Cardiac septum (tissue), 1 donor: Measurements from ENCODE around the gene PRKG1. TPM values are rescaled to one million over a fixed set of nuclear protein-coding genes. Genes with fewer than 3 reads are reported as not detected.

Source experiments
- DNase-seq: peaks from one replicate; pipeline ENCODE4 v3.0.0-alpha.2; 2020; ENCODE audit warnings: low spot score
- intact Hi-C: fragments of 100-400 bp; cut with DNase I; formaldehyde crosslinking; loops from one replicate; pipeline ENCODE4 v1.14.0; 2022
- total RNA-seq: library from RNA; stranded (reverse); fragmentation: NEBNext Ultra II Directional; extraction: Animal tissue kit (Norgen Biotek cat#: 25700); gene quantifications from one replicate; pipeline ENCODE4 v1.2.1, GENCODE V29; 2021
- donor health status: DM: no; HTN: no; CAD: no.

Gene PRKG1
- total RNA-seq, 1 donor from 2014 or later: 35.6 TPM

DNA sequence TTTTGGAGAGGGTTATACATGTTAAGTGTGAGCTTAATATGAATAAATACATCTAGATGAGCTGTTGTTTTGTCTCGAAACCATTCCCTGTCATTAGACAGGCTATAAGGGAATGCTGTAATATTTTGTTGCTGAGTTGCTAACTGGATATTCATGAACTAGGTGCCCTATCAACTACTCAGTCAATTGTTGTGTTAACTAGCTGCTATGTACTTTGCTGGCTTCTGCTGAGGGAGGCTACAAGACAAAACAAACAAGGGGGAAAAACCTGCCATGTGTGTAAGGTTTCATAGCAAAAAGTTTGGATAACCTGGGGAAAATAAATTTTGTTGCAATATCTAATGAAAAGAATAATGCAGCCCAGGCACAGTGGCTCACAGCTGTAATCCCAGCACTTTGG is 514.7 kb downstream of the PRKG1 start:
- intact Hi-C loops: no loop called here
- DNase-seq: no peak

DNA sequence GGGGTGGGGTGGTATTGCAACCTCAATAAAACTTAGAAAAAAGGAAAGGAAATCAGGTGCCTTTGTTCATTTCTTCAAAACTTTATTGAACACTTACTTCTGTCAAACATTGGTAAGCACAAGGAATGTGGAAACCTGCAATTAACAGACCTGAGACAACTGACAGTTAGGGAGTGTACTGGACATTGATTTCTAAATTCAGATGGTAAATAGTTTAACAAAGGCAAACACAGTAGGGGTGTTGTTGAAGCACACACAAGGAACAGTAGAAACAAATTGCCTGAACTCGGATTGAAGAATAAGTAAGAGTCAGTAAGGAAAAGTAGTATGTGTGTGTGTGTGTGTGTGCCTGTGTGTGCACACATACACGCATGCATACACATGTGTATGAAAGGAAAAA is 516.5 kb downstream of the PRKG1 start:
- no peak for DNase-seq
- intact Hi-C loops: no loop called here

DNA sequence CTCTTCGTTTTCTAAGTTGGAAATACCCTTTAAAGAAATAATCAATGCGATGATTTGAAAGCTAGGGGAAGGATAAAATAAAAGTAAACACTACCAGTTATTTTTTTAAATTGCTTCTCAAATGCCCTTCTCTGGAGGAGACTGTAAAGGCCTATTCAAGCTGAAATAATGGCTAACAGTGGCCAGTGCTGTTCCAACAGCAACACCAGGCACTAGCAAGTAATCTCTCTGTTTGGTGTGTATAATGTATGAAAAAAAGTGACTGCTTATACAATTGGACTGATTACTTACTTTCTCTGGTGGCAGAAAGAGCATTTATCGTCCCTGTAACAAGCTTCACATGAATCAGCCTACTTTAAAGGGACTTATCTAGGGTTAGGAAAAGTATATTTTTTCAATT is 522.4 kb downstream of the PRKG1 start:
- DNase-seq: no peak
- intact Hi-C loops: no loop called here

DNA sequence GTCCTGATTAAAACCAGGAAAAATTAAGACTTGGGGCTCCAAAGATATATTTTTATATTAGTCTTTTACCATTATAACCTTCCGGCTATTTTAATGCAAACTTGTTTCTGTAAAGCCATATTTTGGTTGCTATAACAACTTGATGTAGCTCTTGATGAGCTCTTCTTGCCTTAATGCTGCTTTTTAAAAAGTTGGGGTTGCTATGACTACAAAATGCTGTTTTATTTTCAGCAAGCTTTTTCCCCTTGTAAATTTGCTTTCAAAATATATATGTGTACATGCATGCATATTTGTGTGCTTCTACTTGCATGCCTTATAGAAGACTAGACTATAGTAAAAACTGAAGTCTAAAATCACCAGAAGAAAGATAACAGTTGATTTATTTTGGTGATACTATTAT is 525.4 kb downstream of the PRKG1 start:
- no peak for DNase-seq
- intact Hi-C loops: no loop called here

DNA sequence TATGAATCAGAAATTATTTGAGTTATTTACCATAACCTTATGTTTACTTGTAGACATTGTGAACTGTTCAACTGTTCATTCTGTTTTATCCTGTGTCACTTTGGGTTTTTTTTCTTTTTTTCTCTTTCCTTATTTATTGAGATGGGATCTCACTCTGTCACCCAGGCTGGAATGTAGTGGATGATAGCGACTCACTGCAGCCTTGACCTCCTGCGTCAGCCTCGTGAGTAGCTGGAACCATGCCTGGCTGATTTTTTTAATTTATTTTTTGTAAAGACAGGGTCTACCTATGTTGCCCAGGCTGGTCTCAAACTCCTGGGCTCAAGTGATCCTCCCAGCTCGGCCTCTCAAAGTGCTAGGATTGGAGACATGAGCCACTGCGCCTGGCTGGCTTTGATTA is 528.0 kb downstream of the PRKG1 start:
- intact Hi-C loops: no loop called here
- DNase-seq: no peak

DNA sequence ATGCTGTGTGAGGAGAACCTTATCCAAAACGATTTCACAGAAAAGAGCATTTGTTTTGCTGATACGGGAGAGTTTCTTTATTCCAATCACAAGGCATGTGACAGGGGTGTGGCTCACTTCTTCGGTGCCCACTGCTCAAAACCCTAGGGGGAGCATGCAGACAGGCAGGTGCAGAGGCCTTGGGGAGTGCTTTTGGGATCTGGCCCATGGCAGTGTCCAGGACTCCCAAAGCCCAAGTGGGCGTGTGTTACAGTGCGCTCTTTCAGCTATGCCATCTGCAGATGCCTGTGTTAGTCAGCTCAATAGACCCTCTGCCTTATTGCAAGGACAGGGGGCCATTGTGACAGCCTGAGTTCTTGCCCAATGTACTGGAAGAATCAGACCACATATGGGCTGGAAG is 530.3 kb downstream of the PRKG1 start:
- intact Hi-C loops: no loop called here
- DNase-seq: no peak

DNA sequence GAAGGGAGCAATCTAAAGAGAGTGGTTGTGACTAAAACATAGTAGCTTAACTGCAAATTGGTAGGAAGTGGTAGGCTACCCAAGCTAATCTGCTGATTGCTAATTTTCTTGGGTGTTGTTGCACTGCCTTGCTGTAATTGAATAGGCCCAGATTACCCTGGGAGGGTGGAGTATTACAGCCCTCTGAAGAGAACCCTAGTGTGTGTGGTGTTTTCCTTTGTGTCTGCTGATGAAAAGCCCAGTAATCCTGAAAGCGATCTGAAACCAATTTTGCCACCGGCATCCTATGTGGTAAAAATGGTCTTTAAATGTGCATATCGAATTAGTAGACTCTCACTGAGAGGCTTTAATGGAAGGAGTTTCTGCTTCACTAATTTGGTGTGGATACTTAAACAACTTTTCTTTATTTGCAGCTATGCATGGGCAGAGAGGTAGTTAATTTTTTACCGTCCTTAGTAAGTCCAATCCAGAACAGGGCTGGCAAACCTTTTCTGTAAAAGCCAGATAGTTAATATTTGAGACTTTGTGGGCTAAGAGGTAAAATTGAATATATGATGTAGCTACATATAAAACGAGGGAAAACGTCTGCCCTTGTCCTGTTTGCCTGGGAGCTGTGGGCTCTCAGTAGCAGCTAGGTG is 532.7 kb downstream of the PRKG1 start:
- intact Hi-C loops: no loop called here

DNA sequence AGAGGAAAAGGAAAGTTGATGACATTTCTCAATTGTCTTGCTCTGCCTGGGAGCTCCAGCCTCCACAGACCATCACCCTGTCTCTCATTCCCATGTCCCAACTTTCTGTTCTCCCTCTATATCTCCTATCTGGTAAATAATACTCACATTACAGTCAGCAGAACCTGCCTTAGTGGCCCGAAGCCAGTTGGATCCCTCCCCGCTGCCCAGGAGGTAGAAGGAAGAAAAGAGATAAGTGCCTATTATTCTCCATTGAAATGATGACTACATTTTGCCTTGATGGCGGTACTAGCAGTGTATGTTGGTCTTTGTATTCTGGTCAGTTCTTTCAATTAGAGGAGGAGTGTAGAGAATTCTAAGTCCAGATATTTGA is 533.2 kb downstream of the PRKG1 start:
- no peak for DNase-seq
- intact Hi-C loops: no loop called here

More for the DNA sequence above, 532.7 kb downstream of the PRKG1 start:
- no peak for DNase-seq

DNA sequence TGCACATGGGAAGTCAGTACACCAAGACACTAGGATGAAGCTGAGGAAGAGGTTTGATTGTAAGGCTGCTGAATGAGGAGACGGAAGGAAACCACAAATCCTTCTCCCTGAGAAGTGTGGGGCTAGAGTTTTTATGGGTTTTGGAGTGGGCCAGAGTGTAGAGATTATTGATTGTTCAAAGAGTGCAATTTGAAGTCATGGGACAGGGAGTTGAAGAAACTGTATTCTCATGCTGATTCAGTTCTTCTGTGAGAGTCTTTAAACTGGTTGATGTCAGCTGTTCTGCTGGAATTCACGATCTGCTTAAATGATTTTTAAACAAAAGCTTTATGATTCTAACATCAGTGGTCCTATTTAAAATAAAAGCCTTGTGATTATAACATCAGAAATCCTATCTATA is 533.9 kb downstream of the PRKG1 start:
- intact Hi-C loops: no loop called here
- DNase-seq: no peak

DNA sequence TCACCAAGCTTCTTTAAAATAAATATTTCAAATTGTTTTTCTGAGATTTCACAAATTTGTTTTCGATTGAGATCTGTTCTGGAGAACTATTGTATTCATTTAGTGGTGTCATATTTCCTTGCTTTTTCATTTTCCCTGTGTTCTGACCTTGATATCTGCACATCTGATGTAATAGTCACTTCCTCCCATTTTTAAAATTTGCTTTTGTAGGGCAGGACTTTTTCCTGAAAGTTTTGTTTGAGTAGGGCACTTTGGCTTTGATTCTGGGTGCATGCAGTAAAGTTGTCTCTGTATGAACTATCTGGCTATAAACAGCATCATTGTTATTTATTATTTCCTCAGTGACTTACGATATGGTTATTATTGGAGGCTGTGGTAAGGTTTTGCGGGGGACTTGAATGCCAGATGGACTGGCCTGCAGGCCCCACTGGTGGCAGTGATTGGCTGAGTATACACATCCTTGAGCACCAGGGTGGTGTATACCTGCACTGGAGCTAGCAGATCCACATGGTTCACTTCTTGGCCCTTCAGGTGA is 541.5 kb downstream of the PRKG1 start:
- intact Hi-C loops: no loop called here
- no peak for DNase-seq

DNA sequence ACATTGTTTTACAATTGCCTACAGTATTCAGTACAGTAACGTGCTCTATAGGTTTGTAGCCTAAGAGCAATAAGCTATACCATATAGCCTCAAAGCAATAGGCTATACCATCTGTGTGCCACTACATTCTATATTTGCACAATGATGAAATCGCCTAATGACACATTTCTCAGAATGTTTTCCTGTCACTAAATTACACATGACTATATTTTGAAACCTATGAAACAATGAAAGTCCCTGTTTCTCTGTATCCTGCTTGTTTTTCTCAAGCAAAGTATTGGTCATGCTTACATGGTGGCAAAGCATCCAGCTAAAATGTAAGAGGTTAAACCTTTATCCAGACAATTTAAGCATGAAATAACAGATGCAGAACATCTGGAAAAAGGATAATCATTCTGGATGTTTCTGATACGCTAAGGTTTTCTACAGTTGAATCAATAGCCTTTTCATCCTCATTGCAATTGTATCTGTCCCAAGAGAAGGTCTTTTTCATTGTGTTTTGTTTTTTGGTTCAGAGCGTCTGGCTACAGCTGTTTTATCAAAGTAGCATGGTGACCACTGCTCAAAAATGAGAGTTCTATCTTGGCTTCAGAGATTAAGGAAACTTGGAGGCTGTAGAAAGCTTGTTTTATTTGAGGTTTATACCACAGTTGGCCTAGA is 543.4 kb downstream of the PRKG1 start:
- intact Hi-C loops: no loop called here
- DNase-seq: no peak

DNA sequence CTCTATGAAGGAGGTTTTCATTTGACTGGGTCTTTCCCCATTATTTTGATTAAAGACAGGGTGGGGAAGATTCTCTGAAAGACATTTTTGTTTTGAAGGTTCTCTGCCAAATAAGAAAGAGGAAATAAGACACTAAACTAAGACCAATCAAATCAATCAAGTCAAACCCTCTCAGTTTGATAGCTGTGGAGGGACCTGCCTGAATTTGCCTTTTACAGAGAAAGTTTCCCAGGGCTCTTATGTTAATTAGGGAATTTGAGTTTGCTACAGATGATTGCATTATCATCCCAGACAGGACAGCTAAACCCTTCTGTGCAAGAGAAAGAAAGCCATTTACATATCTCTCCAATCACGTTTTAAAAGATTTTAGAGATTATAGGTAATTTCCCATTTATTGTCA is 545.1 kb downstream of the PRKG1 start:
- intact Hi-C loops: no loop called here
- no peak for DNase-seq

DNA sequence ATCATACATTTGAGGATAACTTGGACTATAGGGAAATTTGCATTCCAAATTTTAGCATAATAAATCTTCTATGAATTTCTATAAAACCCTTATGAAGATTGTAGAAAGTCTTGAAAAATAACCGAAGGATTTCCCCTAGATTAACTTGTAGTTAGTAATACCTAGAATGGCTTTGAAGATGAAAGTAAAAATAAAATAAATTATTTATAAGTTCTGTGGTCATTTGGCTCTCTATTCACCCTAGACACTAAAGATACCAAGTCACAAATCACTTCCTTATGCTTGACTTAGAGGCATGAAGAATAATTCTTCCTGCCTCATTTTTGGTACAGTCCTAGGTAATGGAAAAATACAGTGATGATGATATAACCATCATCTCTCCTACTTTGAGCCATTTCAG is 545.8 kb downstream of the PRKG1 start:
- intact Hi-C loops: no loop called here

DNA sequence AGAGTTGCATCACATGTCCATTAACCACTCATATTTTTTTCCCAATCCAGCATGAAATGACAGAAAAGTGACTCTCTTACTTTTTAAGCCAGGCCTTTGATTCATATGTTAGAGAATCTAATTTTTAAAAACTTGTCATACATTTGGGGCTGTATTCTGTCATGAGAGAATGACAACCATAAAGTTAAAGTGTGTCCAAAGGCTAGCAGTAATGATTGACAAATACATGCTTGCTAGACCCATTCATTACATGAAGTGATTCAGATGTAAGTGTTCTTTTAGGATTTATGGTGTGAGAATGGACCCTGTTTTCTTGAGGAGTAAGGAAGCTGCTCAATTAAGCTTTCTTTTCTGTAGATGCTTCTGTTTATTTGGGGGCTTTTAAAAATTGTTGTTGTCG is 549.7 kb downstream of the PRKG1 start:
- intact Hi-C loops: no loop called here
- DNase-seq: no peak

More for the DNA sequence above, 545.8 kb downstream of the PRKG1 start:
- no peak for DNase-seq

DNA sequence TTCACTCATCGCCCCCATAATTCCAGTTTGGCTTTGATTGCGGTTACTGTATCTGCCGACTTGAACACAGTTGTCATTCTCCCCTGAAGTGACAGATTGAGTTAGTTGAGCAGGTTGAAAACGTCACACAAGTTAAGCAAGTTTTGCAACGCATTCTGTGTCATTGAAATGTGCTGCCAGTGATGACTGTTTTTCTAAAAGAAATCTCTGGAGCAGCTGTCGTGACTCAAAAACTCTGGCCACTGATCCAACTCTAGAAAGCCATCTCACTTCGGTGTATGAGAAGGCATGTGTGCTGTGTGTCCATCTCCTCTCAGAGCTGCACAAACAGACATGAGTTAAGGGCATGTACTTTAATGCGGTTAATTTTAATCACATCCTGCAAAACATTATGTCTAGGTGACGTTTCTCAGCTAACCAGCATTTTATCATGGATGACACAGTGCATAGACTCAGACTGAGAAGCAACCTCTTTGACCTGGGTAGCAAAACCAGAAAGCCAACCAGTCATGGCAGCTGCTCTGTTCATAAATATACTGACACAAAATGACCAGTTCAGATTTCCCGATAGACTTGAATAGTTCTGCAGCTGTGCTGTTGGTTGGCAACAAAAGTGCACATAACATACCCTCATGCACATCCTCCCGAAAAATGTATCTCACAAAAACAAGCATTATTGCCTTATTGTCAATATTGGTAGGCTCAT is 555.8 kb downstream of the PRKG1 start:
- intact Hi-C loops: no loop called here
- DNase-seq: no peak

DNA sequence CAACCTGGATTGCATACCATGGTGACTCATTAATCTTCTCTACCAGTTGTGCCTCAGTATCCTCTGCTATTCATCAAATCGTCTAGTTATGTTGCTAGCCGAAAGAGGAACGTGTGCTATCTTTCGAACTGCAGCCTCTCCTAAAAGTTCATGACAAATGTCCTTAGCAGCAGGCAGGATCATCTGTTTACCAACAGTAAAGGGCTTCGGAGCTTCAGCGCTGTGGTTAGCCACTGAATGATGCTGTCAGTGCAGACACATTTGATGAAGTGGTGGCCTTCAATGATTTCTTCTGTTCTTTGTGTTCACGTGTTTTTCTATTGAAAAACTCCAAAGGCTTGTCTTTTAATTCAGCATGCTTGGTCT is 556.3 kb downstream of the PRKG1 start:
- no peak for DNase-seq
- intact Hi-C loops: no loop called here

DNA sequence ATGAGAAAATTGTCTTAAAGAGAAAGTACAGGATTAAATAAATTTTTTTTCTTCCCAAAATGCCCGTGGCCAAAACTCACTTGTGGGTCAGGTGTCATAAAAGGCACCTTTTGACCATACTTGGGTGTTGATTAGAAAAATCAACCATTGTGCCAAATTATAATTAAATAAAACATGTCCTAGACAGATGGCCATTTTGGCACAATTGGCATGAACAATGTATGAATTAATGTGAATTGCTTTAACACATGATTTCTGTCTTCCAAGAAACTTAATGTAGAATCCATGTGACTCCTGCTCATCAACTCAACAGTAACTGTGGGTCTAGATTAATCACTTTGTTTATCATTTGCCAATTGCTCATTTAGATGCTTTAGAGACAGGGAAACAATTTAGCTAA is 561.1 kb downstream of the PRKG1 start:
- intact Hi-C loops: no loop called here
- DNase-seq: no peak

DNA sequence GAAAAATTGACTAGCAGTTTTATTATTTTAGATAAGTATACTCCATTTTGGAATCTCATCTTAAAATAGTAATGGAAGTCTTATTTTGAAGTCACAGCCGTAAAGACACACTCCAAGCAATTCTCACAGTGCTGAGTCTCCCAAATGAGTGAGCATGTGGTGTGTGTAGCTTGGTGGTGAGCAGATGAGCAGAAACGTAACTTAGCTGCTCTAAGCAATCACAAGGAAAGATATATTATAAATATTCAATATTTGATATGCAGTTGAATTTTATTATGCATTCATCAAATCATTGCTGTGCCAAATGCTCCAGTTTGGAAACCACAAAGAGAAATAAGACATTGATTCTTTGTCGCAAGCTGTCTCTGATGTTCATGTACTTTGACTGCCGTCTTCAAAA is 563.9 kb downstream of the PRKG1 start:
- DNase-seq: no peak
- intact Hi-C loops: no loop called here

DNA sequence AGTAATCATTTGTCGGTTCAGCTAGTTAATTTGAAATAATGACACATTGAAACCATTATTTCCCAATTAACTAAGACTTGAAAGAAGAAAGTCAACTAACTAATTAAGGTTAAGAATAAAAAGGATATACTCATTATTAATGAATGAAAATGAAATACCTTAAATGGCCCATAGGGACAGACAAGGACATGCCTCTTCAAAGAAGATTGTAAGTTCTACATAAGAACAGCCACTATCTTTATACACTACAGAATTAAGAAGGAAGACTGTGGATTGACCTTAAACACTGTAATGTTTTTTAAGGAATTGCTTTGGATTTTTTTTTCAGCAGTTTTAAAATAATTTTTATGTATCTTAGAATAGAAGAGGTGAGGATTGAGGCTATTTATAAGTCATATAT is 564.5 kb downstream of the PRKG1 start:
- DNase-seq: no peak
- intact Hi-C loops: no loop called here

DNA sequence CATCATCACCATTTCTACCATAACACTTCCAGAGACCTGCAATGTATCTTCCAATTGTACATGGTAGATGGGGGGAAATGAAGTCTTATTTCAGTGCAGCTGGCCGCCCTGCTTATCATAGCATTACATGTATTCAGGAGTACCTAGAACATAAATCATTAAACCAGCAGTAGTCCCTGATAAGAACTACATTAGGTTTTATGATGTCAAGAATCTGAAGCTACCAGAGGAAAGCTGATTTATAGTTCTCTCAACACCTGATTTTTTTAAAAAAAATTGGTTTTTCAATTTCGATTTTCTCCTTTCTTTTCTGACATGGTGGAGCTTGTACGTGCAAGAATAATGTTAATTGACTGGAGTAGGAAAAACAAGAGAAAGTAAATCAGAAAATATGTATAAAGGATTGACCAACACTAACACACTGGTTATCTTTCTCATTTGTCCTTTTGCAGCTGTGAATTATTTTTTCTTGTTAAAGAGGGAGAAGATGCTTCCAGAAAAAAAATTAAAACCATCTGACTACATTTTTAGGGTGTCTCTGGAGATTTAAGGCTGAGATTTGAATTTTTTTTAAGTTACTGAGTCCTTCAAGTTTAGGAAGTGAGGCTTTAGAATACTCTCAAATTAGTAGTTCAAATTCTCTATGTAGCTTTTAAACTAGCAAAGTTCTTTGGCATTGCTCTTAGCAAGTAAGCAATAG is 566.0 kb downstream of the PRKG1 start:
- DNase-seq: no peak
- intact Hi-C loops: no loop called here
